ENCODE measurements around the gene ATP9B. TPM values are rescaled to one million over a fixed set of nuclear protein-coding genes. Genes with fewer than 3 reads are reported as not detected.
"Not testable (repeated sequence)": the region's sequence is repeated elsewhere in the genome, so short reads cannot be mapped to it uniquely, and the experiment has no call there.

ATP9B gene
- total RNA-seq, 1 experiment from 2014 or later: 17.9 TPM

DNA sequence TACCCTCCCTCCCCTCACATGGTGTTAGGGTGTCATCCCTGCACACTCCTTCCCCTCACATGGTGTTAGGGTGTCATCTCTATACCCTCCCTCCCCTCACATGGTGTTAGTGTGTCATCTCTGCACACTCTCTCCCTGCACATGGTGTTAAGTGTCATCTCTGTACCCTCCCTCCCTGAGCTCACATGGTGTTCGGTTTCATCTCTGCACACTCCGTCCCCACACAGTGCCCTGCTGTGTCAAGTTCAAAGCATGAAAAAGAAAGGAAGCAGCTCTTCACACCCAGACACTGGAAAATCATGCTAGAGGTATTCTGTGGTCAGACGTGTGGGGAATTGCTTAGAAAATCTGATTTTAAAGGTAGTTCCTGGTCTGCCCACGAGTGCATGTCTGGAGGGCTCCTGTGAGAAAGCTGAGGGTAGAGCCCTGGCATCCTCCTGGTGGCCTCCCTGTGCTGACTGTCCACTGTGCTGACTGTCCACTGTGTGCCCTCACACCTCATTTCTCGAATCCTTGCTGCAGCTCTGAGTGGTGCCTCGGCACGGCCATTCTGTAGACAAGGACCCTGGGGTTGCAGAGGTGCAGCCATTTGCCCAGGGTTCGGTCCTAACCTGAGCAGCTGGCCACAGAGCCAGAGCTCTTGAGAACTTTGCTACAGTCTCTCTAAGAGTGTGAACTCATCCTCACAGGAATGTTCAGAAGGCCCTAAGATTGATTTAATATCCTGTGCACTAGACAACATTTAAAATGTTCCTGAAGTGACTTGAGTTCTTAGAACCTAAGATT lies 257.4 kb downstream of the ATP9B start:
- intact Hi-C loops (cut with micrococcal nuclease; ENCODE audit: unreplicated experiment): no loop called here
- Histone ChIP-seq H3K9me3 (ENCODE audit: low read depth, low read length, poor library complexity, severe bottlenecking) (no peaks in the 10 kb centered on the region), H3K27me3 (replicated peaks; ENCODE audit: insufficient read depth, low read depth, low read length, poor library complexity) (no peaks in the 10 kb centered on the region), H3K4me3 (ENCODE audit: low read depth, low read length, poor library complexity, severe bottlenecking) (no peak overlapping the region), H3K27ac (ENCODE audit: low read depth, low read length, poor library complexity, severe bottlenecking) (no peak overlapping the region), H3K4me1 (ENCODE audit: insufficient read depth, low read length, poor library complexity, severe bottlenecking) (no peaks in the 10 kb centered on the region), H3K36me3 (ENCODE audit: insufficient read depth, low read length, poor library complexity, severe bottlenecking) (no peaks in the 10 kb centered on the region)
- no peak for TF ChIP-seq EZH2 (IDR thresholded peaks at IDR 0.05; ENCODE audit: borderline replicate concordance, low read depth, low read length, poor library complexity, severe bottlenecking)
- TF ChIP-seq, protein P1, sequence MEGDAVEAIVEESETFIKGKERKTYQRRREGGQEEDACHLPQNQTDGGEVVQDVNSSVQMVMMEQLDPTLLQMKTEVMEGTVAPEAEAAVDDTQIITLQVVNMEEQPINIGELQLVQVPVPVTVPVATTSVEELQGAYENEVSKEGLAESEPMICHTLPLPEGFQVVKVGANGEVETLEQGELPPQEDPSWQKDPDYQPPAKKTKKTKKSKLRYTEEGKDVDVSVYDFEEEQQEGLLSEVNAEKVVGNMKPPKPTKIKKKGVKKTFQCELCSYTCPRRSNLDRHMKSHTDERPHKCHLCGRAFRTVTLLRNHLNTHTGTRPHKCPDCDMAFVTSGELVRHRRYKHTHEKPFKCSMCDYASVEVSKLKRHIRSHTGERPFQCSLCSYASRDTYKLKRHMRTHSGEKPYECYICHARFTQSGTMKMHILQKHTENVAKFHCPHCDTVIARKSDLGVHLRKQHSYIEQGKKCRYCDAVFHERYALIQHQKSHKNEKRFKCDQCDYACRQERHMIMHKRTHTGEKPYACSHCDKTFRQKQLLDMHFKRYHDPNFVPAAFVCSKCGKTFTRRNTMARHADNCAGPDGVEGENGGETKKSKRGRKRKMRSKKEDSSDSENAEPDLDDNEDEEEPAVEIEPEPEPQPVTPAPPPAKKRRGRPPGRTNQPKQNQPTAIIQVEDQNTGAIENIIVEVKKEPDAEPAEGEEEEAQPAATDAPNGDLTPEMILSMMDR (conservative IDR thresholded peaks at IDR 0.05; ENCODE audit: low read depth, low read length): no peak
- POLR2A ChIA-PET (ENCODE audit: low non-redundant PET): no interaction called here
- no peak for DNase-seq (ENCODE audit: low spot score)
- CTCF ChIA-PET: no interaction called here
- no TSS peak for BruUV-seq (replicated peaks)

DNA sequence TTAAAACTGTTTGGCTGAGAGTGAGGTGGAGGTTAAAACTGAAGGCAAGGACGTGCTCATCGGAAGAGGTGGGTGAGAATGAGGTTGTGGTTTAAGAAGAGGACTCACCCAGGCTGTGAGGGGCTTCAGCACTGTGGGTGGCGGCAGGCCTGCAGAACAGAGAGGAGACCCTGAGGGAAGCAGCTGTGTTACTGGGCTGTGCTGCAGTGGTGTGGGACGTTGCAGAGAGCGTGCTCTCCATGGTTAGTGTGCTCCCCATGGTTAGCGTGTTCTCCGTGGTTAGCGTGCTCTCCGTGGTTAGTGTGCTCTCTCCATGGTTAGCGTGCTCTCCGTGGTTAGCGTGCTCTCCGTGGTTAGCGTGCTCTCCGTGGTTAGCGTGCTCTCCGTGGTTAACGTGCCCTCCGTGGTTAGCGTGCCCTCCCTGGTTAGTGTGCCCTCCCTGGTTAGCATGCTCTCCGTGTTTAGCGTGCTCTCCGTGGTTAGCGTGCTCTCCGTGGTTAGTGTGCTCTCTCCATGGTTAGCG lies 258.1 kb downstream of the ATP9B start:
- BruUV-seq (replicated peaks): no TSS peak
- H3K36me3 ChIP-seq (ENCODE audit: insufficient read depth, low read length, poor library complexity, severe bottlenecking): no peaks in the 10 kb centered on the region
- no peak overlapping the region for H3K27ac ChIP-seq (ENCODE audit: low read depth, low read length, poor library complexity, severe bottlenecking)
- POLR2A ChIA-PET (ENCODE audit: low non-redundant PET): no interaction called here
- TF ChIP-seq, protein P1 (conservative IDR thresholded peaks at IDR 0.05; ENCODE audit: low read depth, low read length): no peak
- no peak for TF ChIP-seq EZH2 (IDR thresholded peaks at IDR 0.05; ENCODE audit: borderline replicate concordance, low read depth, low read length, poor library complexity, severe bottlenecking)
- no peak overlapping the region for H3K4me3 ChIP-seq (ENCODE audit: low read depth, low read length, poor library complexity, severe bottlenecking)
- no peaks in the 10 kb centered on the region for H3K9me3 ChIP-seq (ENCODE audit: low read depth, low read length, poor library complexity, severe bottlenecking)
- no peaks in the 10 kb centered on the region for H3K27me3 ChIP-seq (replicated peaks; ENCODE audit: insufficient read depth, low read depth, low read length, poor library complexity)
- intact Hi-C loops (cut with micrococcal nuclease; ENCODE audit: unreplicated experiment): no loop called here
- CTCF ChIA-PET: no interaction called here
- DNase-seq (ENCODE audit: low spot score): no peak
- no peaks in the 10 kb centered on the region for H3K4me1 ChIP-seq (ENCODE audit: insufficient read depth, low read length, poor library complexity, severe bottlenecking)

DNA sequence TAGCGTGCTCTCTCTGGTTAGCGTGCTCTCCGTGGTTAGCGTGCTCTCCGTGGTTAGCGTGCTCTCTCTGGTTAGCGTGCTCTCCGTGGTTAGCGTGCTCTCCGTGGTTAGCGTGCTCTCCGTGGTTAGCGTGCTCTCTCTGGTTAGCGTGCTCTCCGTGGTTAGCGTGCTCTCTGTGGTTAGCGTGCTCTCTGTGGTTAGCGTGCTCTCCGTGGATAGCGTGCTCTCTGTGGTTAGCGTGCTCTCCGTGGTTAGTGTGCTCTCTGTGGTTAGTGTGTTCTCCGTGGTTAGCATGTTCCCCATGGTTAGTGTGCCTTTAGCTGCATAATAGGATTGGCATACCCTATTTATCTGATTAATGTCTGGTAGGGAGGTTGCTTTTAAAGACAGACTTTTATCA lies 258.7 kb downstream of the ATP9B start:
- CTCF ChIA-PET; H3K4me3 ChIP-seq (ENCODE audit: low read depth, low read length, poor library complexity, severe bottlenecking); H3K9me3 ChIP-seq (ENCODE audit: low read depth, low read length, poor library complexity, severe bottlenecking); intact Hi-C loops (cut with micrococcal nuclease; ENCODE audit: unreplicated experiment); BruUV-seq (replicated peaks); H3K36me3 ChIP-seq (ENCODE audit: insufficient read depth, low read length, poor library complexity, severe bottlenecking); DNase-seq (ENCODE audit: low spot score); H3K27ac ChIP-seq (ENCODE audit: low read depth, low read length, poor library complexity, severe bottlenecking); H3K4me1 ChIP-seq (ENCODE audit: insufficient read depth, low read length, poor library complexity, severe bottlenecking); H3K27me3 ChIP-seq (replicated peaks; ENCODE audit: insufficient read depth, low read depth, low read length, poor library complexity); POLR2A ChIA-PET (ENCODE audit: low non-redundant PET): not testable (repeated sequence)

DNA sequence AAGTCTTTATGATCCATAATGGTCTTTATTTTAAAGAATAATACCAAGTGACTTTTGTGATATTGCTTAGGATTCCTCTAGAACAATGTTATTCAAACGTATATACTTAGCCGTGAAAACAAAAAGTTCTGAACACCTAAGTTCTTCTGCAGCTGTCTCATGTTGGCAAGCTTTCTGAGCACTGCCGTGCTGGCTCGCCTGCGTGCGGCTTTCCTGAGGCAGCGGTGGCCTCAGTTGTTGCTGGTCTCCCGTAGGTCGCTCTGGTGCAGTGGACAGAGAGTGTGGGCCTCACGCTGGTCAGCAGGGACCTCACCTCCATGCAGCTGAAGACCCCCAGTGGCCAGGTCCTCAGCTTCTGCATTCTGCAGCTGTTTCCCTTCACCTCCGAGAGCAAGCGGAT lies 259.7 kb downstream of the ATP9B start:
- TF ChIP-seq, protein P1 (conservative IDR thresholded peaks at IDR 0.05; ENCODE audit: low read depth, low read length): no peak
- TF ChIP-seq EZH2 (IDR thresholded peaks at IDR 0.05; ENCODE audit: borderline replicate concordance, low read depth, low read length, poor library complexity, severe bottlenecking): no peak
- no peaks in the 10 kb centered on the region for H3K36me3 ChIP-seq (ENCODE audit: insufficient read depth, low read length, poor library complexity, severe bottlenecking)
- no peaks in the 10 kb centered on the region for H3K4me1 ChIP-seq (ENCODE audit: insufficient read depth, low read length, poor library complexity, severe bottlenecking)
- no TSS peak for BruUV-seq (replicated peaks)
- intact Hi-C loops (cut with micrococcal nuclease; ENCODE audit: unreplicated experiment): no loop called here
- no peaks in the 10 kb centered on the region for H3K27me3 ChIP-seq (replicated peaks; ENCODE audit: insufficient read depth, low read depth, low read length, poor library complexity)
- no peak overlapping the region for H3K27ac ChIP-seq (ENCODE audit: low read depth, low read length, poor library complexity, severe bottlenecking)
- no peak overlapping the region for H3K4me3 ChIP-seq (ENCODE audit: low read depth, low read length, poor library complexity, severe bottlenecking)
- ChIA-PET CTCF (no interaction called here), POLR2A (ENCODE audit: low non-redundant PET) (no interaction called here)
- no peaks in the 10 kb centered on the region for H3K9me3 ChIP-seq (ENCODE audit: low read depth, low read length, poor library complexity, severe bottlenecking)
- DNase-seq (ENCODE audit: low spot score): no peak

Measured in A673 (cell line).